GM12892 (cell line): ENCODE measurements around the gene LGR4.

Experiments used
- POLR2A ChIP-seq: IDR thresholded peaks from 2 replicates; pipeline ENCODE4 v1.6.1; 2011; ENCODE audit warnings: low read depth, low read length, control low read depth
- POLR2AphosphoS5 ChIP-seq: IDR thresholded peaks from 2 replicates; pipeline ENCODE4 v1.6.1; 2011; ENCODE audit warnings: low read depth, low read length, control low read depth
- TAF1 ChIP-seq: IDR thresholded peaks from 2 replicates; pipeline ENCODE4 v1.6.1; 2011; ENCODE audit warnings: low read depth, mild to moderate bottlenecking, control low read depth, low read length, borderline replicate concordance

DNA sequence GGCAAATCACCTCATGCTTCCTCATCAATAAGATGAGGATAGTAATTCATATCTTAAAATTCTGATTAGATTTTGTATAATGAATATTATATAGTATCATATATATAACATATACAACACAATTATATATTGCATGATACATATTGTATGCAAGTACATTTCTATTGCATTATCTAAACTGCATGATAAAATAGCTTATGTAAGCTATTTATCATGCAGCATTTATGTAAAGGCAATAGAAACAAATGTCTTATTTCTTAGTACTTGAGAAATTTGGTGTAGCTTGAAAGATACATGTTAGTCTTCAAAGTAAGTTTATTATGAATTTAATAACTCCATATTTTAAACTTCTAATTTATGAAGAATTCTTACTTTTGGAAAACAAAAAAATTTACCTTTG, 28.5 kb upstream of the LGR4 start:
- no peak for TF ChIP-seq POLR2A
- TF ChIP-seq TAF1, result no peak
- no peak for TF ChIP-seq POLR2AphosphoS5
